ENCODE measurements around the gene DHRS1. TPM values are rescaled to one million over a fixed set of nuclear protein-coding genes. Genes with fewer than 3 reads are reported as not detected.

The DHRS1 gene
- total RNA-seq, 1 donor from 2014 or later = 29.3 TPM

DNA sequence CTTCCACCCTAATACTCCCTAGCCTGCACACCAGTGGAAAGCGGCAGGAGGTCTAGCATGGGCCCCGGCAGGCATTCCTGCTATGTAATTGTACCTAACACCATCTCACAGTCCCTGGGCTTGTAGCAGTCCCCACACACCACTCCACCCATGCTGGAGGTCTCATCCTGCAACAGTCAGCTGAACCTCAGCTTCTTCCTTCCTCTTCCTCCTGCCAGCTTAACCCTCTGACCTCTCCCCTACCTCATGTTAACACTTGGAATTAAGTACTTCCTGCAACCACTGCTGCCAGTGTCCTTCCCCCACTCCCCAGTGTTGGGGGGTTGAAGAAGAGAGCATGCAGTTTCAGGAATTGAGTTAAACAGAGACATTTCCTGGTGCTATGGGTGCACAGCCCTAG is 27.7 kb upstream of the DHRS1 start:
- TF ChIP-seq, protein P1, sequence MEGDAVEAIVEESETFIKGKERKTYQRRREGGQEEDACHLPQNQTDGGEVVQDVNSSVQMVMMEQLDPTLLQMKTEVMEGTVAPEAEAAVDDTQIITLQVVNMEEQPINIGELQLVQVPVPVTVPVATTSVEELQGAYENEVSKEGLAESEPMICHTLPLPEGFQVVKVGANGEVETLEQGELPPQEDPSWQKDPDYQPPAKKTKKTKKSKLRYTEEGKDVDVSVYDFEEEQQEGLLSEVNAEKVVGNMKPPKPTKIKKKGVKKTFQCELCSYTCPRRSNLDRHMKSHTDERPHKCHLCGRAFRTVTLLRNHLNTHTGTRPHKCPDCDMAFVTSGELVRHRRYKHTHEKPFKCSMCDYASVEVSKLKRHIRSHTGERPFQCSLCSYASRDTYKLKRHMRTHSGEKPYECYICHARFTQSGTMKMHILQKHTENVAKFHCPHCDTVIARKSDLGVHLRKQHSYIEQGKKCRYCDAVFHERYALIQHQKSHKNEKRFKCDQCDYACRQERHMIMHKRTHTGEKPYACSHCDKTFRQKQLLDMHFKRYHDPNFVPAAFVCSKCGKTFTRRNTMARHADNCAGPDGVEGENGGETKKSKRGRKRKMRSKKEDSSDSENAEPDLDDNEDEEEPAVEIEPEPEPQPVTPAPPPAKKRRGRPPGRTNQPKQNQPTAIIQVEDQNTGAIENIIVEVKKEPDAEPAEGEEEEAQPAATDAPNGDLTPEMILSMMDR (IDR thresholded peaks at IDR 0.05) = no peak
- Mint-ChIP-seq H3K36me3 (ENCODE audit: low read depth) (no peaks in the 10 kb centered on the region), H3K9me3 (ENCODE audit: low read depth) (no peaks in the 10 kb centered on the region), H3K4me3 (ENCODE audit: unreplicated experiment) (no peak overlapping the region), H3K27ac (ENCODE audit: unreplicated experiment) (no peak overlapping the region), H3K4me1 (ENCODE audit: low read depth) (peaks cover 5% of the 10 kb centered on the region), H3K27me3 (ENCODE audit: low read depth) (peaks cover 1% of the 10 kb centered on the region)
- DNase-seq (ENCODE audit: low spot score) = no peak

DNA sequence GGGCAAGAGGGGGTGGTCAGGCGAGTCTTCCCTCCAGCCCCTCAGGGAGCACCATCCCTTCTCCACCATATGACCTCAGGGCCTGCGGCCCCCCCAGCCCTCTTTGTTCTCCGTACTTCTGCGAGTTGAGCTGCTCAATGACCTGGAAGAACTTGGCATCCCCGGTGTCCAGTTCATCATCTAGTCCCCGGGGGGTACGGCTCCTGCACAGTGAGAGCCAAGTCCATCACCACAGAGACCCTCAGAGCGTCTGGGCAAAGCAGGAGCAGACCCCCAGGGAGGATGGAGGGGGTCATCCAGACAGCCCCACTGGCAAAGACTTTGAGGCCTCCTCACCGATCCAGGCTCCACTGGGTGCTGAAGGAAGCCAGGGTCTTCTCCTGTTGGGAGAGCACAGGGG is 26.4 kb upstream of the DHRS1 start:
- no peak for DNase-seq (ENCODE audit: low spot score)
- Mint-ChIP-seq H3K9me3 (ENCODE audit: low read depth) (no peaks in the 10 kb centered on the region), H3K27me3 (ENCODE audit: low read depth) (no peaks in the 10 kb centered on the region), H3K4me3 (ENCODE audit: unreplicated experiment) (no peak overlapping the region), H3K36me3 (ENCODE audit: low read depth) (no peaks in the 10 kb centered on the region), H3K4me1 (ENCODE audit: low read depth) (peaks cover 10% of the 10 kb centered on the region), H3K27ac (ENCODE audit: unreplicated experiment) (no peak overlapping the region)
- TF ChIP-seq, protein P1 (IDR thresholded peaks at IDR 0.05) = no peak

DNA sequence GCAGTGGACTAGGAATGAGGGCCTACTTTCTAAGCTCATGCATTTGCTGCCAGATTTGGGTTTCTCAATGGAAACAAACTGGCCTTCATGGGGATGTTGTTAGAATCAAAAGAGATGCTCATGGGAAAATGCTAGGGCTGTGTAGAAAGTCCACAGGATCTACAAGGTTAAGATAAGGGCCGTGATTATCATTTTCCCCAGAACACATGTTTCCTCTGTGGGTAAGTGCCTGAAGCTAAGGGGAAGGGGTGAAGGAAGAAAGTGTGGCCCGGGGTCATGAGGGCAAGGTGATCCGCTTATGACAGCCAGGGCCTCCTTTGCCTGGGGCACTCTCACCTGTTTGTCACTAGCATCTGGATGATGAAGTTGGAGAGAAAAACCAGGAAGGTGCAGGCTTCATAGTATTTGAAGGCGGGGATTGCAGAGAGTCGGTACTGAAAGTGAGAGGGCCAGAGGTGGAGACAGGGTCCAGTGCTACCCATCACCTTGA is 25.5 kb upstream of the DHRS1 start:
- Mint-ChIP-seq H3K27me3 (ENCODE audit: low read depth) (no peaks in the 10 kb centered on the region), H3K27ac (ENCODE audit: unreplicated experiment) (no peak overlapping the region), H3K9me3 (ENCODE audit: low read depth) (no peaks in the 10 kb centered on the region), H3K4me1 (ENCODE audit: low read depth) (peaks cover 10% of the 10 kb centered on the region), H3K4me3 (ENCODE audit: unreplicated experiment) (no peak overlapping the region), H3K36me3 (ENCODE audit: low read depth) (no peaks in the 10 kb centered on the region)
- DNase-seq (ENCODE audit: low spot score) = no peak
- TF ChIP-seq, protein P1 (IDR thresholded peaks at IDR 0.05) = no peak

DNA sequence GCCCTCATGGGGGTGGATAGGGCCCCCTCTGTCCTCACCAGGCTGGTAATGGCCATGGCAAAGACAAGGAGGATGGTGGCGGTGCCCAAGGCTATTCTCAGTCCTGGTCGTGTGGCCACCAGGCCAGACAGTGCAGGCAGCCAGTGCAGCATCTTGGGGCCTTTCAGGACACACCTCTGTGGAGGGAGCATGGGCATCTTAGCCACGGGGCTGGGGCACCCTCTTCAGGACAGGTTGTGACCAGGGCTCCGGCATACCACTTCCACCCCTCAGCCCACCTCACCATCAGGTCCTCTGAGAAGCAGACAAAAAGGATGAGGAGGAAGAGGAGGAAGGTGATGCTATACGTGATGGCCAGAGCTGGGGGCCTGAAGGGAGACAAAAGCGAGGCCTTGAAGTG is 24.4 kb upstream of the DHRS1 start:
- H3K9me3 Mint-ChIP-seq (ENCODE audit: low read depth) = no peaks in the 10 kb centered on the region
- H3K4me3 Mint-ChIP-seq (ENCODE audit: unreplicated experiment) = no peak overlapping the region
- H3K27ac Mint-ChIP-seq (ENCODE audit: unreplicated experiment) = no peak overlapping the region
- H3K27me3 Mint-ChIP-seq (ENCODE audit: low read depth) = peaks cover 6% of the 10 kb centered on the region
- TF ChIP-seq, protein P1 (IDR thresholded peaks at IDR 0.05) = no peak
- no peak for DNase-seq (ENCODE audit: low spot score)
- H3K36me3 Mint-ChIP-seq (ENCODE audit: low read depth) = no peaks in the 10 kb centered on the region
- H3K4me1 Mint-ChIP-seq (ENCODE audit: low read depth) = peaks cover 10% of the 10 kb centered on the region

DNA sequence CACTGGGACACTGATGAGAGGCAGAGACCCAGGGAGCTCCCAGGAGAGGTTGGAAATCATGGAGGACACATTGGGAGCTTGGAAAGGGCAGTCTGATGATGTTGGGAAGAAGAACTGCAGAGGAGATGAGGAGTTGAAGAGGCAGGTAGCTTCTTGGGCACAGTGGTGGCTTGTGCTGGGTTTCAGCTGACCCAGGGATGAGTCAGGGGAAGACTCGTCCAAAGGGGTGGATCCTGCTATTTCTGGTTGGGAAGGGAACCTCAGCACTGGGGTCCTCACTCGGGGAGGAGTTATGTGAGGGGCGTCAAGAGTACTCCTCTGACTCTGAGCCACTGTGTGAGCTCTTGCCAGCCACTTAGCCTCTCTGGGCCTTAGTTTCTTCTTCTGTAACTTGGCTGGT is 23.8 kb upstream of the DHRS1 start:
- H3K4me3 Mint-ChIP-seq (ENCODE audit: unreplicated experiment) = no peak overlapping the region
- no peak for DNase-seq (ENCODE audit: low spot score)
- H3K27ac Mint-ChIP-seq (ENCODE audit: unreplicated experiment) = peak overlapping the region; percentile 45
- H3K9me3 Mint-ChIP-seq (ENCODE audit: low read depth) = no peaks in the 10 kb centered on the region
- peaks cover 7% of the 10 kb centered on the region for H3K27me3 Mint-ChIP-seq (ENCODE audit: low read depth)
- H3K4me1 Mint-ChIP-seq (ENCODE audit: low read depth) = peaks cover 10% of the 10 kb centered on the region
- TF ChIP-seq, protein P1 (IDR thresholded peaks at IDR 0.05) = no peak
- H3K36me3 Mint-ChIP-seq (ENCODE audit: low read depth) = no peaks in the 10 kb centered on the region

Measured in chondrocyte (in vitro differentiated cells).